GM21576 (cell line): ENCODE results near the gene TM4SF4.

ENCODE experiments used
- ATAC-seq: cut with Tn5 transposase; IDR thresholded peaks from one replicate; pipeline ENCODE4 v1.9.1; 2021; ENCODE audit warnings: mild to moderate bottlenecking, moderate library complexity; ENCODE audit not compliant: unreplicated experiment

The TM4SF4 gene

DNA sequence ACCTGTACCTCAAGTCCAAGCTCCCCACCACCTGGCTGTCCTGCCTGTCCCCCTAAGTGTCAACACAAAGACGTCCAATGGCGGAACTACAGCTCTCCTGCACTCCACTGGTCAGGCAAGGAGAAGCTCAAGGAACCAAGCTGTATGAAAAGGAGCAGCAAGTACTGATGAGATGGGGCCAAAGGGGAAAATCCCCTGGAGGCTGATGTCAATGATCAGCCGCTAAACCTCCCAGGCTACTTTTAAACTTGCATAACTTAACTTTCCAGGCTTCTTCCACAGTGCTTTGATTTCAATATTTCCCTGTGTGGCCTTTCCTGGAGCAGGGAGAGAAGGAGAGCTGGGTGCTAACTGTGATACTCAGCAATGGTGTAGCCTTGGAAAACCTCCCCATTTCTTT is 35.0 kb downstream of the TM4SF4 start:
- ATAC-seq = no peak

DNA sequence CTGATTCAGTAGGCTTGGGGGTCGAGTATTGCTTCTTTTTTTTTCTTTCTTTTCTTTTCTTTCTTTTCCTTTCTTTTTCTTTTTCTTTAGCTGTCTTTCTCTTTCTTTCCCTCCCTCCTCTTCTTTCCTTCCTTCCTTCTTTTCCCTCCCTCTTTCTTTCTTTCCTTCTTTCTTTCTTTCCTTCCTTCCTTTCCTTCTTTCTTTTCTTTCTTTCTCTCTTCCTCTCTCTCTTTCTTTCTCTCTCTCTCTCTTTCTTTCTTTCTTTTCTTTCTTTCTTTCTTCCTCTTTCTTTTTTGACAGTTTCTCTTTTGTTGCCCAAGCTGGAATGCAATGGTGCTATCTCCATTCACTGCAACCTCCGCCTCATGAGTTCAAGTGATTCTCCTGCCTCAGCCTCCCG is 36.0 kb downstream of the TM4SF4 start:
- no peak for ATAC-seq

DNA sequence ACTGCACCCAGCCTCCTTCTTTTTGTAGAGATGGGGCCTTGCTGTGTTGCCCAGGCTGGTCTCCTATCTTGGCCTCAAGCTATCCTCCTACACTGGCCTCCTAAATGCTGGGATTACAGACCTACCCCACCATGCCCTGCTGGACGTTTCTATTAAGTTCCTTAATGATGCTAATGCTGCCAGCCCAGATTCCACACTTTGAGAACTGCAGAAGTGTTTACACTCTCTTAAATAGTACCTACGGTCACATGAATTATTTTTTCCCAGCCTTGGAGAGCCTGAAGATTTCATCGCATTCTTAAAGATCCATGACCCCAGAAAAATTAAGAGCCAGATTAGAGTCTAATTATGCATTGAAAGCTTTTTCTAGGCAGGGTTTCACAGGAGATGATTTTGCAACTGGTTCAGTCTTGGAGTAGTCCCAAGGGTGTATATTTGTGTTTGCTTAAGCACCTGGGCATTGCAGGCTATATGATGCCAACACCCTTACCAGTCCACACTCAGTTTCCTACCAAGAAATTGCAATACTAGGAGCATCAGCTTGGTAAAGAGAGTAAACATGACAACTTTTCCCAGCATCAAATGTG is 36.6 kb downstream of the TM4SF4 start:
- no peak for ATAC-seq

DNA sequence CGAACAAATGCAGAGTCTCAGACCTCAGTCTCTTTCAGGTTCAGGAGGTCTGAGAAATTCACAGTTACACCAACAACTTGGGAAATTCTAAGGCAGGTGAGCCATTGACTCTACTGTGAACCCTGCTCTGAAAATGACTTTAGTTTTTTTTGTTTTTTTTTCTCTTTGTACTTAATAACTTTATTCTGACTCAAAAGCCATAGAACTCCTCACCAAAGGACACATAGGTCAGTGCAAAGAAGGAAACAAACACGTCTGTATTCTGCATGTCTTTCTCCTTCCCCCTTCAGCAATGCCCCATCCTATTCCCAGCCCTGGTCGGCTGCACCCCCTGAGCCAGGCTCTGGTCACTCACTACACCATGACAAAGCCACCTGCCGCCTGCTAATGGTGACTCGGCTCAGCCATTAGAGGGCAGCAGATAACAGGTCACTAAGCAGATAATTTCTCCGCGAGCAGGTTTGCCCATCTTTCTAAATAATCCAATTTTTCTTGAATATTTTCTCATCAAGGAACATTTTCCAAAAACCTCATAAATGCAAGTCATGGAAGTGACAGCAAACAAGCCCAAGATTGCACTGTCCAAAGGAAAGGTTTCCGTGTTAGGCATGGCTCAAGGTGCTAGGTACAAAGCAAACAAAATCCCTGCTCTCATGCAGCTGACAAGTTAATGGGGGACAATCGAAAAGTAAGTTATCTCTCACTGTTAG is 37.7 kb downstream of the TM4SF4 start:
- ATAC-seq = peak; percentile 83

DNA sequence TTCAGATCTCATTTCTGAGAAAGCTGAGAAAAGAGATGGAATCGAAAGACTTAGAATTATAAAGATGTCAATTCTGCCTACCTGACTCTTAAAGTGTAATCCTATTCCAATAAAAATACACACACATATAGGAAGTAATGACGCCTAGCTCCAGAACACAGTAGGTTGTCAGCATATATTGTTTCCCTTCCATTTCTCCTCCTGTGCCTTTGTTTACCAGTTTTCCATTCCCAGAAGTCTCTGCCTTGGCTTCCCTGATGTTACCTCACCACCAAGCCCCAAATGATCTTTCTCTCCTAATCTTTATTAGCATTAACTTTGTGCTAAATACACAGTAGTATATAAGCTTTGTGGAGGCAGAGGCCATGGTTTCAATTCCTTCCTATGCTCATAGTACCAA is 40.0 kb downstream of the TM4SF4 start:
- no peak for ATAC-seq

DNA sequence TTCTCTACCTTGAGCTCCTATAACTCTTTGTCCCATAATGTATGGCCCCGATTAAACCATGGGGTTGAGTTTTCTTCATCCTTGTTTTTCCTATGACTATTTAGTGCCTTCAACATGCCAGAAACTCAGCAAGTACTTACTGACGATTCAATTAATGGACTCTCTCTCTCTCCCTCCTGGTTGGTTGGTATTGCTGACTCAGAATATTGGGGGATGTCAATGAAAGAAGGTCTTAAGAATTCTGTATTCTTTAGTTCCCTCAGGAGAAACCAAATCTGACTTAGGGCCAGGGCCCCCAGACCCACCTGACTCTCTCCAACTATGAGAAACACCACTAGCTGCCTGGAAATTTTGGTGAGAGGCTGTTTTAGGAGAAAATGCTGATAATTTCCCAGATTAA is 40.8 kb downstream of the TM4SF4 start:
- no peak for ATAC-seq

DNA sequence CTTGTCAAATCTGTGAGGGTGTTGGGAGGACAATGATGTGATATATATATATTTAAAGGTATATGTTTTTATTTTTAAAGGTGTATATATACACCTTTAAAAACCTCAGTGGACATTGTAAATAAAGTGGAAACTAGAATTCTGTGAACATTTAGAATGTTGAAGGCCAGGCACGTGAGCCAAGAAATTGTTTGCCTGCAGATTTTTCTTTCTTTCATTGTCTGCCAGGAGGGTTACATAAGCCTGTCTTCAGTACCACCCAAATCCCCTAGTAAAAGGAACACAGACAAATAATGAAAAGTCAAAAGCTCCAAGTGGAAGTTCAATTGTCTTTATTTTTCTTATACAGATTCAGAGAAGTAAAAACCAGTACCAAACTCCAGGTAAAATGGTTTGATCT is 42.4 kb downstream of the TM4SF4 start:
- no peak for ATAC-seq

DNA sequence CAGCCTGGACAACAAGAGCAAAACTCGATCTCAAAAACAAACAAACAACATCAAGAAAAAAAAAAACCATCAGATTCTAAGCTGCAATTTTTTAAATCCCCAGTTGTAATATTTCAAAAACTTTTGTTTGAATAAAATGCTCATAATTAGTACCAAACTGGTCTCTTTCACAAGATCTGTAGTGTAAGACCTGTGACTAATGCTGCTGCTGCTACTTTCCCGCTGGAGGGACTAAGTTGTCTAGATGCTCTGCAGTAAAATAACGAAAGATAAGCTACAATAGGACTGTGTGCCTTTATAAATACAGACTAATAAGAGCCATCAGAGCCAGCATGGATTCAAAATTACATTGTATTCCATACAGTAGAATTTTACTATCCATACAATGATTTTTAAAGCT is 45.4 kb downstream of the TM4SF4 start:
- ATAC-seq = no peak

DNA sequence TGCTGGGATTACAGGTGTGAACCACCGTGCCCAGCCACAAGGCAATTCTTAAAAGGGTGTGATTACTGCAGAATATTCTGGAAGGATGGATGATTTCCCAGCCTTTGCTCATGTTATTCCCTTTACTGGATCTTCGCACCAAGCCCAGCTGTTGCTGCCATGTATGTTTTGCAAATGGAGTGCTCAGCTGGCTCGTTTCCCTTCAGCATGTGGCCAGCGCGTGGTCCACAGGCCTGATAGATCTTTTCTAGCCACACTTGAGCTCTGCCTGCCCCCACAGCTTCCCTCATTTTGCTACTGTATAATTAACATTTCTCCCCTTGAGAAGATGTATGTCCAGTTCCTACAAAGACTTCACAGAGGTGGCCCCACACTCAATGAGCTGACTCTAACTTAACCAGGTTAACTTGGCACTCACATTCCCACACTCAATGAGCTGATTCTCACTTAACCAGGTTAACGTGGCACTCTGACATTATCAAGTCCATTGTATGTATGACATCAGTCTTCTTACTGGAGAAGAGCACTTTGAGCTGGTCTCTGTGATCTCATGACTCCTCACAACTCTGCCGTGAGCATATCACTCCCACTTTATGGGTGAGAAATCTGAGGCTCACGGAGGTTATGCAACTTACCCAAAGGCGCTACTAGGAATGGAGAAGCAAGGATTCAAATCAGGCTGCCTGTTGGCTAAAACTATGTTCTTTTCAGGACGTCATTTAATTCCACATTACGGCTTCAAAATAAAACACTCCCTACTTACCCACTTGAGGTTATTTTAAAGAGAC is 49.2 kb downstream of the TM4SF4 start:
- ATAC-seq = no peak

DNA sequence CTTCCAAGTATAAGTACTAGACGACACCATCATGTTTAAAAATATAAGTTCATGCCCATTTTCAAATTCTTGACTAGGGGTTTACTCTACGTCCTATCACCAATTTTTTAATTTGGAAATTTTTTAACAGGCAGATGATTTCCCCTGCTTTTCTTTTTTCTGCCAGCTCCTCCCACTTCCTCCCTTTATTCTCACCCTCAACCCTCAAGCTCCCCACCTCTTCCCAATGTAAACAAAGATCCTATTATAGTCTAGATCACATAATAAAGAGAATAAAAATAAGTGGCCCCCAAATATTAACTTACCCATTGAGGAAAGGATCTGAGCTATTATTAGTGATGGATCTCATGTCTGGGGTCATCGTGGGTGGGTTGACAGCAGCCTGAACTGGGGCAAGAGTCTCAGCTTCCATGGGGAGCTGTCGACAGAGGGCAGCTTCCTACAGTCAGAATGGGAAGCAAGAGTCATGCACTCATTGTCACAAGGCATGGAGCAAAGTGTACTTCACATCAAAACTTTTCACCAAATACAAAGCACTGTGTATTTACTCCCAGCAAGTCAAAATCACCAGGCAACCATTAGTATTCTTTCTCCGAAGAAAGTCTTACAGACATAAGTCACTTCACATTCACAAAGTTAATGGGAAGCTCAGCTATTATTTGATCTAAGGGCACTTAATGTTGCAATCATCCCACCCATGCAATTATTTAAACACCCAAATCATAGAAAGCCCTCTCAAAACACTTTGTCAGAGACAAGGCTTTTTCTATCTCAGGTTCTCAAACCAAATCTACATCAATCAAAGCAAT is 53.2 kb downstream of the TM4SF4 start:
- ATAC-seq = no peak

DNA sequence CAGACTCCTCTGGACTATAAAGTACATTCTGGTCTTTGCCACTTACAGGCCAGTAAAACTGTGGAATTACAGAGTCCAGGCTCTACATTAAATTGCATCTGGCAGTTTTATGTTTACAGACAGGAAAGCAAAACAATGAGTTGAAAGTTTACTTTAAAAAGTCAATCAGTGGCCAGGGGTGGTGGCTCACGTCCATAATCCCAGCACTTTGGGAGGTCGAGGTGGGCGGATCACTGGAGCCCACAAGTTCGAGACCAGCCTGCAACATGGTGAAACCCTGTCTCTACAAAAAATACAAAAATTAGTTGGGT is 53.8 kb downstream of the TM4SF4 start:
- ATAC-seq = no peak

DNA sequence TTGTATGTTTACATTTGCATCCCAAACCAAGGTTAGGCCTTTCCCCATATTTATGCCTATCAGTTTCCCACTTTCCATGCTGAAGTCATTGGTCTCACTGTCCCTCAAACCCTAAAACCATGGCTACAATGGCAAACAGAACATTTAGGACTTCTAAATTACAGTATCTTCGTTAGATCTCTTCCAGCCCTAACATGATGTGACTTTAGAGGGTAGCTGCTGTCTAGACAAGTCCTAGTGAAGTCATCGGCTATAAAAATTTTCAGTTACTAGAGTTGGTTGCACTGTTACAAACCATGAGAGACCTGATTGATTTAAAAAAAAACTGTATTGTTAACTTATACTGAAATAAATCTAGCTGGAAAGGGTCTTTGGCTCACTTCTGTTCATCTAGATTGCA is 54.6 kb downstream of the TM4SF4 start:
- no peak for ATAC-seq

DNA sequence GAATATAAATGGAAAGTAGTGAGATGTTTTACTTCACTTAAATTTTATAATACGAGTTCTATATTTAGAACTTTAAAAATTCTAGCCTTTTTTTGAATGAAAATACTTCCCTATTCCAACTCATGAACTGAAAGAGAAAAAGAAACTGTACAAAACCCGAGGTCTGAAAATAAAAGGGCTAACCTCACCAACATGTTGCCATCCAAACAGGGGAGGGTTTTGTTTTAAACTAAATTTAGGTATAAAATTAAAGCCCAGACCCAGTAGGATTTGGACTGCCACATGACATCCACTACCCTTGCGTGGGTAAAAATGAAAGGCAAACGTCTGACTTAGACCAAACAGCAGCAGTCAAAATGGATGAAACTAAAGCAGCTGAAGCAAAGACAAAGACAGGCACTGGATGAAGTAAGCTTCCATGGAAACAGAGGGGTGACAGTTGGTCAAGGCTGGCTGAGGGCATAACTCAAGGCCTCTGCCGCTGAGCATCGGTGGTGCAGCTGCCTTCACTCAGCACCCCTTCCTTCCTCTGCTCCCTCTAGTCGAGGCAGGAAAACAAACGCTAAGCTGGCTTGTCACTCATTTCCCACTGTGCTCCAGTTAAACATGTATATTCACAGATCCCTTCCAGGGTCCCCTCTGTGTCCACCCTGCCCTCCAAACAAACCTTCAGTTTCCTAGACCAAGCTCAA is 58.1 kb downstream of the TM4SF4 start:
- peak; percentile 43 for ATAC-seq

DNA sequence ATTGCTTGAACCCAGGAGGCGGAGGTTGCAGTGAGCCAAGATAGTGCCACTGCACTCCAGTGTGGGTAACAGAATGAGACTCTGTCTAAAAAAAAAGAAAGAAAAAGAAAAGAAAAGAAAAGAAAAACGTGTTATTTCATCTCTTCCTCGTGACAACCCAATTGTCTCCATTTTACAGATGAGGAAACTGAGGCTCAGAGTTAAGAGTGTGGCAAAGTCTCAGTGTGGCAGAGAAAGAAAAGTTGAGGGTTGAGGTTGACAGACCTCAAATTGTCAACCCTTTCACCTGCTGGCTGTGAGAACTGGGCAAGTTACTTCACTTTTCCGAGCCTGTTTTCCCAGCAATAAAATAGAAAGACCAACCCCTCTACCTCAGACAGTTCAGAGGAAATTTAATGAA is 59.6 kb downstream of the TM4SF4 start:
- ATAC-seq = no peak

DNA sequence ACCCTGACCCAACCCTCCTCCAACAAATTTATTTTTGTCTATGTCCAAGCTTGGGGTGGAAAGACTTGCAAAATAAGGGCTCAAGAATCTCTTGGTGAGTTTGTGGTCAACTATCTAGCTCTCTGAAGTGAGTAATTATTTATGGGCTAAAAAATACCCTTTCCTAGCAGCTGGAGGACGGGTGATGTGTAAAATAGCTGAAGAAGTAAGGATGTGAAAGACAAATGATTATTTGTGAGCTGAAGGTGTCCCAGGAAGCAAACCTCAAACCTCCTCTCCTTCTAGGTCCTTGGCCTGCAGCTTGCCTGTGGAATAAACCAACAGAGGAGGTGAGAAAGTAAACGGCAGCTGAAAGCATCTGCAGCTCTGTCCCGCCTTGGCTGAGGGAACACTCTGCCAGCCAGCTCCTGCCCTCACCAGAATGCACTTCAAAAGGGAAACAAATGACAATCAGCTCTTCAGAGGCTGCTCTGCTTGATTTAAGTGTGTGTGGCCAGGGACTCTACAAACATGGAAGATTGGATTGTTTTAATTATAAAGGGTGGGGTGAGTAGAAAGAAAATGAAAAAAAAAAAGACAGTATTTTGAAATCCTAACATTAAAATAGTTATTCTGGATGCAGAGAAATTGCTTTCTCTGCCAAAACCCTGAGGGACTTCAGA is 60.3 kb downstream of the TM4SF4 start:
- no peak for ATAC-seq

DNA sequence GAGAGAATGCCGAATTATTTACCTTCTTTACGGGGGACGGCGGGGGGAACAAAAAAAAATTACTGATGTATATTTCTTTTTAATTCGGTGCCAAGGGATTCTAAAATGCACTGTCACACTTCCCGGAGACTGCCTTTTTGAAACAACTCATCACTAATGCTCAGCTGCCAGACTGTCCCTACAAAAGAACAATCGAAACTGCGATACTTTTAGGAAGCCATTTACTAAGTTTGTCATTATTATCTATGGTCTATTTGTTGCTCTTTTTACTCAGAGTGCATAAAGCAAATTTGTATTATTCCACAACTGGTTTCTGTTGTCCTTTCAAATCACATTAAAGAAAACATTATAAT is 60.8 kb downstream of the TM4SF4 start:
- no peak for ATAC-seq

DNA sequence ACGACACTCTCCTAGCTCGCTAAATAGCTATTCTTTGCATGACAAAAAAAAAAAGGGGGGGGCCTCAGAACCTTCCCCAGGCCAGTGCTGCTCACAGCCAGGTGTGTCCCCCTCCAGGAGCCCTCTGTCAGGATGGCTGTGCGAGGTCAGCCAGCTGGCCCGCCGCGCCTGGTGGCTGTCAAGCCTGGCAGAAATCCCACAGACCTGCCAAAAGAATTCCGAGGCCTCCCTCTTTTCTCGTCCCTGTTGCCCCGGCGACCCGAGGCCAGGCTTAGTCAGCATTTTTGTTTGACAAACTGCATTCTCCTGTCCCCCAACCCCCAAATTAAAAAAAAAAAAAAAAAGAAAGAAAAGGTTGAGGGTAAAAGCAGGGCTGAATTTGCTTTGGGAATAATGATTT is 61.9 kb downstream of the TM4SF4 start:
- no peak for ATAC-seq

DNA sequence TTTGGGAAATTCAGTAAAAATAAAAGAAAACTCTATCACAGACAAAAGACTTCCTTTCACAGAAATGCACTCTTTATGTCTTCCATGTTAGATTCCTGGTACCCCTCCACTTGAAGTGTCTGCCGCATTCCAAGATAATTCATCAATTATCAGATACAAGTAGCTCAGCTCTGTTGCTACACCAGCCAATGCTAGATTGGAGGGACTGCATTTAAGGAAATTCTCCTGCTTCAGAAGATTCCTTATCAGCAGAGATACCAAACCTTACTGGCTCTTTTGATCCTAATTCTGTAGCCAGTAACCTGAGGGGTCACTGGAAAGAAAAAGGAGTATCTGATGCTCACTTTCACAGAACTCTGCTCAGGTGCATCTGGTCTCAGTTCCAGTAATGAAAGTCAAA is 63.9 kb downstream of the TM4SF4 start:
- no peak for ATAC-seq

DNA sequence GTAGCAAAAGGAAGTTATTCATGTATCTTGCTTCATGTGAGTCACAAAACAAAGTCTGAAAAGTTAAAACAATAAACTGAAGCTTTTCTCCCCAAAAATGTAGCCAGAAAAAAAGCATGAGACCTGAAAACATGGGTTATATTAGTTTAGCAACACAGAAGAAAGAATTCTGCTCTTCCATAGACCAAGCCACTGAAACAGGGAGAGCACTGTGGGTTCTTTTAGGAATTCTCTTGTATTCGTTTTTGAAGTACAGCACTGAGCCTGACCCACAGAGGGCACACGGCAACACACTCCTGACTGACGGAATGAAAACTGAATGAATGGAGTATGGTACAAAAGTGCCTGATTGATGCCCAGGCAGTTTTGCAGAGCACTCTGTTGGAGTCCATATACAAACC is 66.6 kb downstream of the TM4SF4 start:
- no peak for ATAC-seq
